HFFc6 (cell line): Measurements from ENCODE around the gene TYMP. TPM values are rescaled to one million over a fixed set of nuclear protein-coding genes. Genes with fewer than 3 reads are reported as not detected.

Experiments used
- DNase-seq: peaks from one replicate; pipeline ENCODE4 v3.0.0-alpha.2; 2018
- H3K27ac Mint-ChIP-seq: 2 replicates; pipeline ENCODE4 v1.8.0; 2020; ENCODE audit warnings: mild to moderate bottlenecking, mixed read lengths
- H3K27me3 Mint-ChIP-seq: 2 replicates; pipeline ENCODE4 v1.8.0; 2021; ENCODE audit warnings: mild to moderate bottlenecking, moderate library complexity, mixed read lengths; ENCODE audit not compliant: insufficient read depth
- H3K36me3 Mint-ChIP-seq: 2 replicates; pipeline ENCODE4 v1.8.0; 2021; ENCODE audit warnings: low read depth, mixed read lengths
- H3K4me1 Mint-ChIP-seq: 2 replicates; pipeline ENCODE4 v1.8.0; 2020; ENCODE audit warnings: low read depth, mixed read lengths
- H3K4me3 Mint-ChIP-seq: 2 replicates; pipeline ENCODE4 v1.8.0; 2020; ENCODE audit warnings: mild to moderate bottlenecking, moderate library complexity, mixed read lengths
- H3K9me3 Mint-ChIP-seq: 2 replicates; pipeline ENCODE4 v1.8.0; 2020; ENCODE audit warnings: mild to moderate bottlenecking, mixed read lengths
- total RNA-seq, 6 experiments: library from RNA; stranded (reverse); fragmentation: NEBNext Ultra II Directional; extraction: Animal tissue kit (Norgen Biotek cat#: 25700); gene quantifications; 2 replicates in 1 of 6; 3 replicates in 5 of 6; pipeline ENCODE4 v1.2.3, GENCODE V29; 2021
- TF ChIP-seq, protein P1 (sequence below): fragments of 200-600 bp; sonication (generic); IDR thresholded peaks from 2 replicates; pipeline ENCODE4 v1.5.0; 2021; ENCODE audit warnings: antibody characterized with exemption, mild to moderate bottlenecking

TYMP gene
- total RNA-seq, 6 experiments from 2014 or later: 0.95 to 2.1 (median 1.3) TPM

DNA sequence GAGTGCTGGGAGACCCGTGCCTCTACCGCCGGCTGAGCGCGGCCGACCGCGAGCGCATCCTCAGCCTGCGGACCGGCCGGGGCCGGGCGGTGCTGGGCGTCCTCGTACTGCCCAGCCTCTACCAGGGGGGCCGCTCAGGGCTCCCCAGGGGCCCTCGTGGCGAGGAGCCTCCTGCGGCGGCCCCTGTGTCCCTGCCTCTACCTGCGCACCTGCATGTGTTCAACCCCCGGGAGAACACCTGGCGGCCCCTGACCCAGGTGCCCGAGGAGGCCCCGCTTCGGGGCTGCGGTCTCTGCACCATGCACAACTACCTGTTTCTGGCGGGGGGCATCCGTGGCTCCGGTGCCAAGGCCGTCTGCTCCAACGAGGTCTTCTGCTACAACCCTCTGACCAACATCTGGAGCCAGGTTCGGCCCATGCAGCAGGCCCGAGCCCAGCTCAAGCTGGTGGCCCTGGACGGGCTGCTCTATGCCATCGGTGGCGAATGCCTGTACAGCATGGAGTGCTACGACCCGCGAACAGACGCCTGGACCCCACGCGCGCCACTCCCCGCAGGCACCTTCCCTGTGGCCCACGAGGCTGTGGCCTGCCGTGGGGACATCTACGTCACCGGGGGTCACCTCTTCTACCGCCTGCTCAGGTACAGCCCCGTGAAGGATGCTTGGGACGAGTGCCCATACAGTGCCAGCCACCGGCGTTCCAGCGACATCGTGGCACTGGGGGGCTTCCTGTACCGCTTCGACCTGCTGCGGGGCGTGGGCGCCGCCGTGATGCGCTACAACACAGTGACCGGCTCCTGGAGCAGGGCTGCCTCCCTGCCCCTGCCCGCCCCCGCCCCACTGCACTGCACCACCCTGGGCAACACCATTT lies 19.3 kb upstream of the TYMP start:
- no peak overlapping the region for H3K27ac Mint-ChIP-seq
- no peak for DNase-seq
- H3K4me3 Mint-ChIP-seq: no peak overlapping the region
- peaks cover 44% of the 10 kb centered on the region for H3K27me3 Mint-ChIP-seq
- no peaks in the 10 kb centered on the region for H3K4me1 Mint-ChIP-seq
- H3K9me3 Mint-ChIP-seq: no peaks in the 10 kb centered on the region
- TF ChIP-seq, protein P1, sequence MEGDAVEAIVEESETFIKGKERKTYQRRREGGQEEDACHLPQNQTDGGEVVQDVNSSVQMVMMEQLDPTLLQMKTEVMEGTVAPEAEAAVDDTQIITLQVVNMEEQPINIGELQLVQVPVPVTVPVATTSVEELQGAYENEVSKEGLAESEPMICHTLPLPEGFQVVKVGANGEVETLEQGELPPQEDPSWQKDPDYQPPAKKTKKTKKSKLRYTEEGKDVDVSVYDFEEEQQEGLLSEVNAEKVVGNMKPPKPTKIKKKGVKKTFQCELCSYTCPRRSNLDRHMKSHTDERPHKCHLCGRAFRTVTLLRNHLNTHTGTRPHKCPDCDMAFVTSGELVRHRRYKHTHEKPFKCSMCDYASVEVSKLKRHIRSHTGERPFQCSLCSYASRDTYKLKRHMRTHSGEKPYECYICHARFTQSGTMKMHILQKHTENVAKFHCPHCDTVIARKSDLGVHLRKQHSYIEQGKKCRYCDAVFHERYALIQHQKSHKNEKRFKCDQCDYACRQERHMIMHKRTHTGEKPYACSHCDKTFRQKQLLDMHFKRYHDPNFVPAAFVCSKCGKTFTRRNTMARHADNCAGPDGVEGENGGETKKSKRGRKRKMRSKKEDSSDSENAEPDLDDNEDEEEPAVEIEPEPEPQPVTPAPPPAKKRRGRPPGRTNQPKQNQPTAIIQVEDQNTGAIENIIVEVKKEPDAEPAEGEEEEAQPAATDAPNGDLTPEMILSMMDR: no peak
- no peaks in the 10 kb centered on the region for H3K36me3 Mint-ChIP-seq

DNA sequence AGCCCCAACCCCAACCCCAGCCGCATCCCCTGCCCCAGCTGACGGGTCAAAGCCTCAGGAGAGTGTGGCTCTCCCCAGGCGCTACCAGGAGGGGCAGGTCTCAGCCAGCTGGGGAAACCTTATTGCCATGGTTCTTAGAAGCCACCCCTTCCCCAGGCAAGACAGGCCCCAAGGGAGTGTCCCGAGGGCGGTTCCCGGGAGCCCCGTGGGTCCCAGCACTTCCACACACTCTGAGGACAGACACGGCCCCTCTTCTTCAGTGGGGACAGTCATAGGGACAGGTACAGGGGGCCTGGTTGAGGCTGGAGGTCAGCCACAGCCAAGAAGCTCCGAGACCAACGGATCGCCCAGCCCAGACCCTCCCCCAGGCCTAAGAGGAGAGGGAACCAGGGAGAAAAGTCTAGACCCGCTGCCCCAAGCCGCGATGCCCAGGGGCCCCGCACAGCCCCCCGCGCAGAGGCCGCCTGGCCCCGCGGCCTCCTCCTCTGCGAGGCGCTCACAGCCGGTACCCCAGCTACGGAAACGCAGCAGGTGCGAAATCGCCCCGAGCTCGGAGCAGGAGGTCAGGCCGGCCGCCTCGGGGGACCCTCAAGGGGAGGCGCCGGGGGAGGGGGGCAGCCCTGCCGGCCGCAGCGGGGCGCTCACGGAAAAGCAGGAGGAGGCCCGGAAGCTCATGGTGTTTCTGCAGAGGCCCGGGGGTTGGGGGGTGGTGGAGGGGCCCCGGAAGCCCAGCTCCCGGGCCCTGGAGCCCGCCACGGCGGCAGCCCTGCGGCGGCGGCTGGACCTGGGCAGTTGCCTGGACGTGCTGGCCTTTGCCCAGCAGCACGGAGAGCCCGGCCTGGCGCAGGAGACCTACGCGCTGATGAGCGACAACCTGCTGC lies 18.5 kb upstream of the TYMP start:
- peaks cover 45% of the 10 kb centered on the region for H3K27me3 Mint-ChIP-seq
- H3K36me3 Mint-ChIP-seq: no peaks in the 10 kb centered on the region
- no peaks in the 10 kb centered on the region for H3K9me3 Mint-ChIP-seq
- no peak overlapping the region for H3K4me3 Mint-ChIP-seq
- DNase-seq: no peak
- TF ChIP-seq, protein P1: no peak
- no peaks in the 10 kb centered on the region for H3K4me1 Mint-ChIP-seq
- H3K27ac Mint-ChIP-seq: no peak overlapping the region

DNA sequence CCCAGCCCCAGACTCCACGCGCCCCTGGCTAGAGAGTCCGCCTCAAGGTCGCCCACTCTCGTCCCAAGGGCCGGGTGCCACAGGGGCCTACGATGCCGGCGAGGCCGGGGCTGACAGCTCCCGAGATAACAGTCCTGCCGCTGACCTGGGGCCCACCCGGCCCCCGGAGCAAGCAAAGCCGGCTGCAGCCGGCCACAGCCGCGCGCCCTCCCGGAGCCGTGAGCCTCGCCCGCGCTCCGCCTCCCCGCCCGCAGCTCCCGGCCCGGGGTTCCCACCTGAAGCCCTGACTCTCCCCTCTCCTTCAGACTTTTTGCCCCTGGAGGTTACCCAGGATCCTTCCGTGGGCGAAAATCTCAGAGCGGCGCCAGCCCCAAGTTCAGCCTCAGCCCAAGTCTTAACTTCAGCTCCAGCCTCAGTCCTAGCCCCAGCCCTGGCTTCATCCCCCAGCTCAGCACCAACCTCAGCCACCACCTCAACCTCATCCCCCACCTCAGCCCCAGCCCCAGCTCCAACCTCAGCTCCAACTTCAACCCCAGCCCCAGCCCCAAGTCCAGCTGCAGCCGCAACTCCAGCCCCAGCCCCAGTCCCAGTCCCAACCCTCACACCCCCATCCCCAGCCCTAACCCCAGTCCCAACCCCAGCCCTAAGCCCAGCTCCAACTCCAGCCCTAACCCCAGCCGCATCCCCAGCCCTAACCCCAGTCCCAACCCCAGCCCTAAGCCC lies 17.6 kb upstream of the TYMP start:
- TF ChIP-seq, protein P1: no peak
- H3K36me3 Mint-ChIP-seq: no peaks in the 10 kb centered on the region
- H3K4me1 Mint-ChIP-seq: peaks cover 3% of the 10 kb centered on the region
- H3K4me3 Mint-ChIP-seq: no peak overlapping the region
- H3K9me3 Mint-ChIP-seq: no peaks in the 10 kb centered on the region
- DNase-seq: no peak
- peaks cover 46% of the 10 kb centered on the region for H3K27me3 Mint-ChIP-seq
- no peak overlapping the region for H3K27ac Mint-ChIP-seq

DNA sequence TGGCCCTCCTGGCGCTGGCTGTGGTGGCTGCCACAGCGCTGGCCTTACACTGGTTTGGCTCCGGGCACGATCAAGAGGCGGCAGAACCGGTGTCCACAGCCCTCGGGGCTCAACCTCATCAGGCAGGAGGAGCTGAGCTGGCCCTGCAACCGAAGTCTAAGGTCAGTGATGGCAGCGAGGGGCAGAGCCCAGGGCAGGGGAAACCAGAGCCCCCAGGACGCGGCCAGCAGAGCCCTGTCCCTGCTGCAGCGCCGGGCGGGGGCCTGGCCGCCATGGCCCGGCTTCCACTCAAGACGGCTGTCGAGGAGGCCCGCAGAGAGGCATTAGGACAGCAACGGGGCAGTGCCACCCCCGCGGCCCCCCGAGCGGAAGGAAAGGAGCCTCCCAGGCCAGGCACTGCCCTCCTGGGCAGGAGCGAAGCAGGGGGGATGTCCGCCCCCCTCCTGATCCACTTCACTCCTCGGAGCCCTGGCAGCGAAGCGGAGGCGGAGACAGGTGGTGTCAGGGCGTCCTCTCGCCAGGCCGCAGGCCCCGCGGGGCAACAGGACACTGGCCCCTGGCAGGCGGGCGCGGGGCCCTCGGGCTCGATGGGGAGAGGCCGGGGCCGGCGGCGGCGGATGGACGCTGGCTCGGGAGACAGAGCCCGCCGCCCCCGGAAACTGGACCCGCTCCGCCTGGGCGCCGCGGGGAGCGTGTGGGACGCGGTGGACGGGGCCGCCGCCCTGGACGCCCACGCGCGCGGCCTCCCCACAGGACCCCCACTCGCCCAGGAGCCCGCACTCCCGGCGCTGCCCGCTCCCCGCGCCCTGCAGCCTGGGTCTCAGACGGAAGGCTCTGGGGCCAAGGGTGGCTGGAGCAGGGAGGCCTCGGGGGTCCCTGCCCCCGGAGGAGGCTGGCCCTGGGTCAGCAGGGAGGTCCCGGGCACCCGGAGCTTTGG lies 16.8 kb upstream of the TYMP start:
- TF ChIP-seq, protein P1: no peak
- Mint-ChIP-seq H3K36me3 (no peaks in the 10 kb centered on the region), H3K4me3 (no peak overlapping the region), H3K27me3 (peaks cover 44% of the 10 kb centered on the region), H3K27ac (no peak overlapping the region), H3K4me1 (peaks cover 11% of the 10 kb centered on the region), H3K9me3 (no peaks in the 10 kb centered on the region)
- DNase-seq: no peak
